ENCODE data around the gene CADPS2.
"Not testable (repeated sequence)": the region's sequence is repeated elsewhere in the genome, so short reads cannot be mapped to it uniquely, and the experiment has no call there.

Gene CADPS2

GRCh38 chr7:122702872-122703510 lies 183.3 kb downstream of the CADPS2 start, which contains the start of gene RNF148:
Gene RNF148 (minus strand): TSS chr7:122702922. CDS start chr7:122702750, 172 bp downstream.
- DNase-seq, result no peak

- no peak for DNase-seq
Observed at GRCh38 chr7:122699017-122699416, 187.2 kb downstream of the CADPS2 start, which contains the start of gene RNF133. Gene RNF133 (minus strand): TSS chr7:122699117. CDS start chr7:122698918, 199 bp downstream.

- no peak for DNase-seq
Observed at GRCh38 chr7:122695816-122696215, 190.4 kb downstream of the CADPS2 start.

- DNase-seq, result no peak
Observed at GRCh38 chr7:122694697-122695096, 191.6 kb downstream of the CADPS2 start.

GRCh38 chr7:122692769-122693309 lies 193.4 kb downstream of the CADPS2 start:
- DNase-seq, result no peak

GRCh38 chr7:122691569-122692235 lies 194.6 kb downstream of the CADPS2 start:
- DNase-seq, result no peak

GRCh38 chr7:122689346-122690109 lies 196.7 kb downstream of the CADPS2 start:
- no peak for DNase-seq

GRCh38 chr7:122688400-122688998 lies 197.8 kb downstream of the CADPS2 start:
- DNase-seq, result no peak

- DNase-seq, result no peak
Observed at GRCh38 chr7:122686360-122686878, 199.8 kb downstream of the CADPS2 start.

GRCh38 chr7:122684504-122684903 lies 201.8 kb downstream of the CADPS2 start:
- no peak for DNase-seq

GRCh38 chr7:122682815-122683550 lies 203.3 kb downstream of the CADPS2 start:
- no peak for DNase-seq

- not testable (repeated sequence) for DNase-seq
Observed at GRCh38 chr7:122681186-122681585, 205.1 kb downstream of the CADPS2 start.

- no peak for DNase-seq
Observed at GRCh38 chr7:122679813-122680212, 206.4 kb downstream of the CADPS2 start.

GRCh38 chr7:122679269-122679709 lies 207.0 kb downstream of the CADPS2 start:
- not testable (repeated sequence) for DNase-seq

GRCh38 chr7:122677149-122677548 lies 209.1 kb downstream of the CADPS2 start:
- DNase-seq, result no peak

GRCh38 chr7:122676466-122676865 lies 209.8 kb downstream of the CADPS2 start:
- DNase-seq, result no peak

- DNase-seq, result no peak
Observed at GRCh38 chr7:122675621-122676020, 210.6 kb downstream of the CADPS2 start.

GRCh38 chr7:122675011-122675410 lies 211.2 kb downstream of the CADPS2 start:
- DNase-seq, result no peak

- no peak for DNase-seq
Observed at GRCh38 chr7:122674502-122674901, 211.8 kb downstream of the CADPS2 start.

- no peak for DNase-seq
Observed at GRCh38 chr7:122673951-122674350, 212.3 kb downstream of the CADPS2 start.

- no peak for DNase-seq
Observed at GRCh38 chr7:122672536-122672935, 213.7 kb downstream of the CADPS2 start.

GRCh38 chr7:122663733-122664132 lies 222.5 kb downstream of the CADPS2 start:
- DNase-seq, result no peak

Data from CD4-positive, alpha-beta T cell treated with Interleukin-12 subunit alpha and Interleukin-12 subunit beta, for 1 hour (primary cell).